HepG2 (cell line): ENCODE results near the gene S100A10. TPM values are rescaled to one million over a fixed set of nuclear protein-coding genes. Genes with fewer than 3 reads are reported as not detected.

ENCODE experiments used
- FOXP4 ChIP-seq: sonication (generic); formaldehyde crosslinking; IDR thresholded peaks from 2 replicates; pipeline ENCODE4 v1.4.0; 2020; ENCODE audit warnings: missing genetic modification reagents
- KDM4B ChIP-seq: sonication (generic); formaldehyde crosslinking; IDR thresholded peaks from 2 replicates; pipeline ENCODE4 v1.4.0; 2020; ENCODE audit warnings: missing genetic modification reagents
- NFAT5 ChIP-seq: sonication (generic); formaldehyde crosslinking; IDR thresholded peaks from 2 replicates; pipeline ENCODE4 v1.4.0; 2020; ENCODE audit warnings: missing genetic modification reagents
- TARDBP ChIP-seq: sonication (generic); formaldehyde crosslinking; IDR thresholded peaks from 2 replicates; pipeline ENCODE4 v1.8.0; 2022; ENCODE audit warnings: mild to moderate bottlenecking, missing genetic modification reagents
- TCF12 ChIP-seq, 2 experiments: fragments of 450-650 bp in 1 of 2; sonication (generic) in 1 of 2; formaldehyde crosslinking in 1 of 2; IDR thresholded peaks; 2 replicates each; pipeline versions ENCODE4 v1.6.1 to v1.8.0; 2017 to 2022; ENCODE audit warnings: antibody characterized with exemption in 1 of 2, mild to moderate bottlenecking in 1 of 2, missing genetic modification reagents in 1 of 2, moderate library complexity in 1 of 2
- ZNF441 ChIP-seq: sonication (generic); formaldehyde crosslinking; IDR thresholded peaks from 2 replicates; pipeline ENCODE4 v1.7.0; 2021; ENCODE audit warnings: missing genetic modification reagents, borderline replicate concordance
- ZNF564 ChIP-seq: sonication (generic); formaldehyde crosslinking; IDR thresholded peaks from 2 replicates; pipeline ENCODE4 v1.8.1; 2023; ENCODE audit warnings: mild to moderate bottlenecking, missing genetic modification reagents
- ZNF572 ChIP-seq: sonication (generic); formaldehyde crosslinking; IDR thresholded peaks from 2 replicates; pipeline ENCODE4 v1.5.1; 2020; ENCODE audit warnings: mild to moderate bottlenecking, missing genetic modification reagents
- ZNF609 ChIP-seq: sonication (generic); formaldehyde crosslinking; IDR thresholded peaks from 2 replicates; pipeline ENCODE4 v1.4.0; 2020; ENCODE audit warnings: mild to moderate bottlenecking, missing genetic modification reagents, borderline replicate concordance
- ZNF691 ChIP-seq: sonication (generic); formaldehyde crosslinking; IDR thresholded peaks from 2 replicates; pipeline ENCODE4 v1.4.0; 2020; ENCODE audit warnings: missing genetic modification reagents, low read depth, mild to moderate bottlenecking, borderline replicate concordance
- ZNF891 ChIP-seq: sonication (generic); formaldehyde crosslinking; IDR thresholded peaks from 2 replicates; pipeline ENCODE4 v1.5.0; 2020; ENCODE audit warnings: mild to moderate bottlenecking, missing genetic modification reagents
- polyA plus RNA-seq, 8 experiments: library from polyadenylated mRNA; depleted of rRNA in 3 of 8; stranded (reverse) in 7 of 8; unstranded in 1 of 8; fragments of >200 nt; fragmentation: Illumina TruSeq in 4 of 8; extraction: Trizol in 4 of 8; gene quantifications; 2 replicates each; pipeline versions ENCODE4 v1.2.1 to v1.2.3, GENCODE V29; 2011 to 2016; ENCODE audit warnings: low read depth in 4 of 8, missing spikeins in 1 of 8, mixed read lengths in 1 of 8; ENCODE audit not compliant: insufficient read depth in 1 of 8
- total RNA-seq, 5 experiments: library from RNA; depleted of rRNA; stranded (reverse); fragments of >200 nt; fragmentation: Illumina TruSeq; extraction: Trizol; gene quantifications; 2 replicates each; pipeline ENCODE4 v1.2.3, GENCODE V29; 2016; ENCODE audit warnings: low read depth in 1 of 5

The S100A10 gene
- total and polyA plus RNA-seq, 2 of the 13 experiments (the other 11 are each of a cell fraction or from before 2014, with no cell fraction given): 16.8 to 28.7 TPM

- no peak for TF ChIP-seq TARDBP
- TF ChIP-seq TCF12 (IDR thresholded peaks at IDR 0.05): no peak
- TF ChIP-seq TCF12 (CRISPR knock-in tag; IDR thresholded peaks at IDR 0.05): 0 out of 2 replicates have a peak, but pooled peaks have one; percentile 40
- TF ChIP-seq KDM4B (CRISPR knock-in tag): no peak
- 0 out of 2 replicates have a peak, but pooled peaks have one; percentile 7 for TF ChIP-seq ZNF564 (CRISPR knock-in tag)
- no peak for TF ChIP-seq NFAT5 (CRISPR knock-in tag)
- peak; percentile 45; the same call in 1 of the 2 replicates for TF ChIP-seq ZNF609
- TF ChIP-seq ZNF572: 0 out of 2 replicates have a peak, but pooled peaks have one; percentile 79
- 0 out of 2 replicates have a peak, but pooled peaks have one; percentile 35 for TF ChIP-seq ZNF691 (CRISPR knock-in tag)
- peak; percentile 38; the same call in 1 of the 2 replicates for TF ChIP-seq ZNF441 (CRISPR knock-in tag)
- 0 out of 2 replicates have a peak, but pooled peaks have one; percentile 28 for TF ChIP-seq ZNF891 (CRISPR knock-in tag)
- 0 out of 2 replicates have a peak, but pooled peaks have one; percentile 24 for TF ChIP-seq FOXP4
Measured at GRCh38 chr1:151993734-151994496, at the start of gene S100A10 (continued).
